Measurements from ENCODE around the gene CUX1.

GRCh38 chr7:102069931-102070629 lies 252.7 kb downstream of the CUX1 start:
- TF ChIP-seq CTCF (IDR thresholded peaks at IDR 0.05; ENCODE audit: borderline replicate concordance, extremely low read depth, low read length, poor library complexity, severe bottlenecking) (peak; percentile 22), EZH2 (IDR thresholded peaks at IDR 0.05; ENCODE audit: borderline replicate concordance, low read depth, low read length, severe bottlenecking) (no peak)
